H1 (cell line): ENCODE data around the gene MAGI1. TPM values are rescaled to one million over a fixed set of nuclear protein-coding genes. Genes with fewer than 3 reads are reported as not detected.

ENCODE experiments used
- BACH1 ChIP-seq: IDR thresholded peaks from 2 replicates; pipeline ENCODE4 v1.6.1; 2012; ENCODE audit warnings: low read length, improper control_type of control experiment
- CHD7 ChIP-seq: fragments of 300-600 bp; sonication (generic); IDR thresholded peaks from 2 replicates; pipeline ENCODE4 v1.7.1; 2012; ENCODE audit warnings: low read length, moderate library complexity, mild to moderate bottlenecking, inconsistent platforms; ENCODE audit not compliant: insufficient replicate concordance
- FOSL1 ChIP-seq: IDR thresholded peaks from 2 replicates; pipeline ENCODE4 v1.6.1; 2011; ENCODE audit warnings: mild to moderate bottlenecking, low read depth, low read length, moderate library complexity; ENCODE audit not compliant: insufficient read depth
- GTF2F1 ChIP-seq: IDR thresholded peaks from 2 replicates; pipeline ENCODE4 v1.6.1; 2012; ENCODE audit warnings: low read depth, low read length, improper control_type of control experiment, borderline replicate concordance
- KDM5A ChIP-seq: fragments of 200-600 bp; IDR thresholded peaks from 2 replicates; pipeline ENCODE4 v1.7.1; 2012; ENCODE audit warnings: mild to moderate bottlenecking, low read length, inconsistent platforms, mixed read lengths
- PHF8 ChIP-seq: fragments of 200-600 bp; sonication (generic); conservative IDR thresholded peaks from 2 replicates; pipeline ENCODE4 v1.7.1; 2012; ENCODE audit warnings: low read depth, mild to moderate bottlenecking, inconsistent platforms, low read length, moderate library complexity
- RNF2 ChIP-seq: fragments of 200-900, 300-1000 bp; sonication (generic); IDR thresholded peaks from 2 replicates; pipeline ENCODE4 v1.7.1; 2016; ENCODE audit warnings: borderline replicate concordance, low read depth, mild to moderate bottlenecking, antibody characterized with exemption, low read length; ENCODE audit not compliant: poor library complexity, severe bottlenecking; ENCODE audit errors: missing control alignments
- SIN3A ChIP-seq, 2 experiments: IDR thresholded peaks in 1 of 2; conservative IDR thresholded peaks in 1 of 2; 2 replicates each; pipeline ENCODE4 v1.6.1; 2011 to 2012; ENCODE audit warnings: low read length in 2 of 2, improper control_type of control experiment in 1 of 2, low read depth in 1 of 2, mild to moderate bottlenecking in 1 of 2
- SP2 ChIP-seq: IDR thresholded peaks from 2 replicates; pipeline ENCODE4 v1.6.1; 2012; ENCODE audit warnings: mild to moderate bottlenecking, low read length, inconsistent platforms
- TEAD4 ChIP-seq: IDR thresholded peaks from 2 replicates; pipeline ENCODE4 v1.6.1; 2012; ENCODE audit warnings: low read depth, low read length, inconsistent platforms, mixed read lengths
- polyA plus RNA-seq, 7 experiments: library from polyadenylated mRNA; depleted of rRNA in 3 of 7; stranded (reverse) in 5 of 7; unstranded in 2 of 7; fragments of >200 nt in 5 of 7; fragments of 200-250 nt in 2 of 7; gene quantifications; 1 replicate in 5 of 7; 2 replicates in 1 of 7; 4 replicates in 1 of 7; pipeline versions ENCODE4 v1.2.1 to v1.2.3, GENCODE V29; 2011 to 2013; ENCODE audit warnings: missing spikeins in 2 of 7, mixed read lengths in 2 of 7
- total RNA-seq: library from RNA; stranded (reverse); fragmentation: NEBNext Ultra II Directional; extraction: Animal tissue kit (Norgen Biotek cat#: 25700); gene quantifications from 2 replicates; pipeline ENCODE4 v1.2.1, GENCODE V29; 2021

MAGI1 gene
- total and polyA plus RNA-seq, 2 of the 8 experiments (the other 6 are each of a cell fraction or from before 2014, with no cell fraction given): 19.8 to 78.0 TPM

- no peak for TF ChIP-seq CHD7
- no peak for TF ChIP-seq FOSL1
- no peak for TF ChIP-seq RNF2
- TF ChIP-seq TEAD4: no peak
- no peak for TF ChIP-seq KDM5A
- no peak for TF ChIP-seq BACH1
- no peak for TF ChIP-seq SIN3A (conservative IDR thresholded peaks at IDR 0.05 in 1 of 2, IDR thresholded peaks at IDR 0.05 in 1 of 2; ENCODE audit: low read depth in 1 of 2, low read length in 2 of 2)
- no peak for TF ChIP-seq PHF8
- no peak for TF ChIP-seq SP2
- 0 out of 2 replicates have a peak, but pooled peaks have one; percentile 13 for TF ChIP-seq GTF2F1
These were observed 442.0 kb downstream of the MAGI1 start (continued) for GRCh38 chr3:65596571-65597225.
